Stimulated activated CD4-positive, alpha-beta T cell treated with anti-CD3 and anti-CD28 coated beads, Interleukin-2, amount 100 ng/mL, for 4 hours (primary cell): ENCODE measurements around the gene ATRN.

ENCODE experiments used
- DNase-seq: peaks from one replicate; pipeline ENCODE4 v3.0.0-alpha.2; 2020; ENCODE audit warnings: low read depth

ATRN gene

DNA sequence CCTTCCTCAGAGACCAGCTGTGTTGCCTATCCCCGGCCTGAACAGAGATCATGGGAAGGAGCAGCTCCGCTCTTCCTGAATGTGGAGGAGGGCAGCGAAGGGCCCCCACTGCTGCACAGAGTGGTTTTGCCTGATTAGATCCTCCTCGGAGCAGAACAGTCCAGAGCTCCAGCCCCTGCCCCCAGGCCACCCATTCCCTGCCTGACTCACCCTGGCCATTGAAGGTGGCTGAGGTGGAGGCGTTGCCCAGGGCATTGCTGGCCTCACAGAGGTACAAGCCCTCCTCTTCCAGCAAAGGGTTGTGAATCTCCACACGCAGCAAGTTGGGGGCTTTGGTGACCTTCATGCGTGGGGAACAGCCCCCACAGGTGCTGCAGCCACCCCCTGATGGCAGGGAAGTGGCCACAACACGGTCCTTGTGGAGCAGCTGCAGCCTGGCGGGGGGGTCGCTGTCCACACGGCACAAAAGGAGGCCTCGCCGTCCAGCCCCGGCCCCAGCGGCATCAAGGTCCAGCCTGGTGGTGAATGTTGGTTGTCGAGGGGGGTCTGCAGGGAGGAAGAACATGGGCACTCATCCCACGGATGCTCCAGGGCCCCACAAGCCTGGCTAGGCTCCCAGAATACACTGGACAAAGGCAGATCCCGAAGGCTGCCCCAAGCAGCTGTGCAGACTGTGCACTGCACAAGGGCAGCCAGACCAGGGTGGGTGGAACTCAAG lies 226.9 kb downstream of the ATRN start:
- no peak for DNase-seq

DNA sequence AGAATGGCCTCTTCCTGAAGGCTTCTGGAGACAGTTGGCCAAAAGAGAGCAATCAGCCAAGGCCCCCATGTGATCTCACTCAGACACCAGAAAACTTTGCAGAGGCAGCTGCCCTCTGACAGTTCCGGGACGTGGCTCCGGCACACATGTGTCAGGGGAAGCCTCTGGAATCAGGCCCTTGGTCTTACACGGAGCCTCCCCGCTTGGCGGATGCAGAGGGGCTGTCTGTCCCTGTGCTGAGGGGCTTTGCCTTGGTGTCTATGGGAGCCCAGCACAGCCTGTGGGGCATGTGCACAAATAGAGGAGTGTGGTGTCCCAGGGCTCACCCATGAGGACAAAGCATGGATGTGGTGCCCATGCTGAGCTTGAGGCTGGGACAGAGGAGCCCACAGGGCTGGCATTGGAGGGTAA lies 227.8 kb downstream of the ATRN start:
- no peak for DNase-seq

DNA sequence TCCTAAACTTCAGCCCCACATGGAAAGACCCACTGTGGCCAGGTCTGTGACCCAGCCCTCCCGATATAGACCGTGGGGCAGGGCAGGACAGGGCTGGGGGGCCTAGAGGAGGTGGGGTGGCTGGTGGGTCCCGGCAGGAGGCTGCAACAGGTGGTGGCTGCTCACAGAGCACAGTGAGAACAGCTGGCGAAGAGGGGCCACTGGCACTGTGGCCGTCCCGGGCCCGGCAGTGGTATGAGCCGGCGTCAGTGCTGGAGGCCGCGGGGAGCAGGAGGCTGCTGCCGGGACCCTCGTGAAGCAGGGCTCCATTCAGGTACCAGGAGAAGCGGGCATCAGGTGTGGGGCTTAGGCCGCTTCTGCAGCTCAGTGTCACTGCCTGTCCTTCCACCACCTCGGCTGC lies 228.2 kb downstream of the ATRN start:
- DNase-seq: no peak
